ENCODE data around the gene IFNE.

Gene IFNE

GRCh38 chr9:21434202-21435014 lies 47.7 kb downstream of the IFNE start:
- Histone ChIP-seq H3K27ac (no peak overlapping the region), H3K4me3 (no peak overlapping the region)

GRCh38 chr9:21432672-21433425 lies 49.3 kb downstream of the IFNE start:
- no peak overlapping the region for H3K4me3 ChIP-seq

More at GRCh38 chr9:21432672-21433425, 49.3 kb downstream of the IFNE start:
- no peak overlapping the region for H3K27ac ChIP-seq
